Osteoblast (primary cell): ENCODE results near the gene TTC39B. TPM values are rescaled to one million over a fixed set of nuclear protein-coding genes. Genes with fewer than 3 reads are reported as not detected.

Source experiments
- DNase-seq: peaks from one replicate; pipeline ENCODE4 v3.0.0; 2011; ENCODE audit warnings: low spot score, mixed read lengths; ENCODE audit not compliant: insufficient read length; ENCODE audit errors: missing footprints
- H2AFZ ChIP-seq: 2 replicates; pipeline ENCODE4 v1.6.0; 2011; ENCODE audit warnings: mild to moderate bottlenecking, low read length
- H3K27ac ChIP-seq: 2 replicates; pipeline ENCODE4 v1.5.1; 2011; ENCODE audit warnings: mild to moderate bottlenecking, low read depth, low read length, moderate library complexity
- H3K27me3 ChIP-seq: 2 replicates; pipeline ENCODE4 v1.6.0; 2012; ENCODE audit warnings: mild to moderate bottlenecking, control low read depth, inconsistent platforms, low read length, moderate library complexity; ENCODE audit not compliant: insufficient read depth
- H3K36me3 ChIP-seq: 2 replicates; pipeline ENCODE4 v1.5.1; 2011; ENCODE audit warnings: mild to moderate bottlenecking, low read length, control low read depth, moderate library complexity; ENCODE audit not compliant: insufficient read depth
- H3K4me1 ChIP-seq: 2 replicates; pipeline ENCODE4 v1.5.1; 2011; ENCODE audit warnings: mild to moderate bottlenecking, low read length, control low read depth, moderate library complexity; ENCODE audit not compliant: insufficient read depth
- H3K4me2 ChIP-seq: 2 replicates; pipeline ENCODE4 v1.6.0; 2011; ENCODE audit warnings: mild to moderate bottlenecking, low read length; ENCODE audit not compliant: insufficient read depth
- H3K4me3 ChIP-seq: fragments of 200-600 bp; sonication (generic); 3 replicates; pipeline ENCODE4 v1.5.1; 2012; ENCODE audit warnings: mild to moderate bottlenecking, low read length, inconsistent platforms; ENCODE audit not compliant: insufficient read depth
- H3K79me2 ChIP-seq: 2 replicates; pipeline ENCODE4 v1.6.0; 2012; ENCODE audit warnings: mild to moderate bottlenecking, low read length, control low read depth, inconsistent platforms; ENCODE audit not compliant: insufficient read depth
- H3K9me3 ChIP-seq: 2 replicates; pipeline ENCODE4 v1.5.1; 2011; ENCODE audit warnings: low read depth, low read length, control low read depth
- H4K20me1 ChIP-seq: 2 replicates; pipeline ENCODE4 v1.6.0; 2012; ENCODE audit warnings: mild to moderate bottlenecking, low read length, control low read depth; ENCODE audit not compliant: insufficient read depth
- CTCF ChIP-seq: IDR thresholded peaks from 2 replicates; pipeline ENCODE4 v1.5.1; 2011; ENCODE audit warnings: mild to moderate bottlenecking, low read depth, low read length, moderate library complexity; ENCODE audit errors: extremely low read depth
- total RNA-seq: library from RNA; depleted of rRNA; stranded (reverse); fragments of >200 nt; gene quantifications from 2 replicates; pipeline ENCODE4 v1.2.3, GENCODE V29; 2012

Gene TTC39B
- total RNA-seq, 1 donor, result 18.5 TPM

GRCh38 chr9:15182730-15183129 is 124.3 kb downstream of the TTC39B start:
- TF ChIP-seq CTCF, result no peak
- H3K4me3 ChIP-seq, result no peak overlapping the region
- H3K36me3 ChIP-seq, result peaks cover 4% of the 10 kb centered on the region
- DNase-seq, result no peak
- H3K4me2 ChIP-seq, result no peak overlapping the region
- H4K20me1 ChIP-seq, result no peaks in the 10 kb centered on the region
- no peaks in the 10 kb centered on the region for H3K79me2 ChIP-seq
- H3K4me1 ChIP-seq, result no peaks in the 10 kb centered on the region
- H3K27ac ChIP-seq, result no peak overlapping the region
- H3K9me3 ChIP-seq, result no peaks in the 10 kb centered on the region
- H3K27me3 ChIP-seq, result no peaks in the 10 kb centered on the region
- H2AFZ ChIP-seq, result no peak overlapping the region

- no peak overlapping the region for H3K4me3 ChIP-seq
- H3K79me2 ChIP-seq, result no peaks in the 10 kb centered on the region
- H3K27me3 ChIP-seq, result no peaks in the 10 kb centered on the region
- no peaks in the 10 kb centered on the region for H3K4me1 ChIP-seq
- H3K4me2 ChIP-seq, result no peak overlapping the region
- H3K9me3 ChIP-seq, result no peaks in the 10 kb centered on the region
- DNase-seq, result no peak
- no peak for TF ChIP-seq CTCF
- H2AFZ ChIP-seq, result no peak overlapping the region
- H3K27ac ChIP-seq, result no peak overlapping the region
- H4K20me1 ChIP-seq, result no peaks in the 10 kb centered on the region
- no peaks in the 10 kb centered on the region for H3K36me3 ChIP-seq
Observed at GRCh38 chr9:15182101-15182551, 124.9 kb downstream of the TTC39B start.

- H3K4me2 ChIP-seq, result no peak overlapping the region
- no peak for TF ChIP-seq CTCF
- no peak overlapping the region for H2AFZ ChIP-seq
- no peaks in the 10 kb centered on the region for H3K27me3 ChIP-seq
- no peak overlapping the region for H3K27ac ChIP-seq
- no peaks in the 10 kb centered on the region for H3K36me3 ChIP-seq
- no peak overlapping the region for H3K4me3 ChIP-seq
- no peaks in the 10 kb centered on the region for H3K9me3 ChIP-seq
- no peaks in the 10 kb centered on the region for H3K79me2 ChIP-seq
- no peaks in the 10 kb centered on the region for H4K20me1 ChIP-seq
- no peak for DNase-seq
- H3K4me1 ChIP-seq, result no peaks in the 10 kb centered on the region
Observed at GRCh38 chr9:15180124-15180523, 126.9 kb downstream of the TTC39B start.

GRCh38 chr9:15178631-15179030 is 128.4 kb downstream of the TTC39B start:
- H3K36me3 ChIP-seq, result no peaks in the 10 kb centered on the region
- no peaks in the 10 kb centered on the region for H3K4me1 ChIP-seq

More at GRCh38 chr9:15178631-15179030, 128.4 kb downstream of the TTC39B start:
- no peaks in the 10 kb centered on the region for H3K9me3 ChIP-seq
- no peak overlapping the region for H3K4me2 ChIP-seq
- DNase-seq, result no peak
- no peaks in the 10 kb centered on the region for H3K27me3 ChIP-seq
- no peak overlapping the region for H3K4me3 ChIP-seq
- H3K27ac ChIP-seq, result no peak overlapping the region
- no peak overlapping the region for H2AFZ ChIP-seq
- no peaks in the 10 kb centered on the region for H3K79me2 ChIP-seq
- H4K20me1 ChIP-seq, result no peaks in the 10 kb centered on the region
- no peak for TF ChIP-seq CTCF
